HCT116 (cell line): ENCODE results near the gene IQSEC3.
"Not testable (repeated sequence)": the region's sequence is repeated elsewhere in the genome, so short reads cannot be mapped to it uniquely, and the experiment has no call there.

Experiments
- CBX3 ChIP-seq: IDR thresholded peaks from 2 replicates; pipeline ENCODE4 v1.6.1; 2012; ENCODE audit warnings: low read depth
- CEBPB ChIP-seq: IDR thresholded peaks from 2 replicates; pipeline ENCODE4 v1.6.1; 2012; ENCODE audit warnings: low read depth
- EZH2 ChIP-seq: fragments of 200-600 bp; sonication (generic); IDR thresholded peaks from 2 replicates; pipeline ENCODE4 v1.6.1; 2017; ENCODE audit warnings: antibody characterized with exemption, mixed run types
- EZH2phosphoT487 ChIP-seq: fragments of 200-600 bp; IDR thresholded peaks from 2 replicates; pipeline ENCODE4 v1.6.1; 2018; ENCODE audit warnings: antibody characterized with exemption, borderline replicate concordance
- FOSL1 ChIP-seq: IDR thresholded peaks from 2 replicates; pipeline ENCODE4 v1.6.1; 2012; ENCODE audit warnings: low read depth
- POLR2A ChIP-seq: IDR thresholded peaks from 2 replicates; pipeline ENCODE4 v1.7.0; 2011; ENCODE audit warnings: borderline replicate concordance; ENCODE audit not compliant: insufficient read depth, insufficient read length; ENCODE audit errors: extremely low read depth
- POLR2AphosphoS5 ChIP-seq: IDR thresholded peaks from 2 replicates; pipeline ENCODE4 v1.6.1; 2011; ENCODE audit warnings: mild to moderate bottlenecking, low read depth, low read length, moderate library complexity
- SIN3A ChIP-seq: IDR thresholded peaks from 2 replicates; pipeline ENCODE4 v1.6.1; 2012; ENCODE audit warnings: low read depth
- YY1 ChIP-seq: IDR thresholded peaks from 2 replicates; pipeline ENCODE4 v1.6.1; 2011; ENCODE audit warnings: low read length, low read depth, moderate library complexity, mild to moderate bottlenecking; ENCODE audit not compliant: insufficient replicate concordance; ENCODE audit errors: extremely low read depth
- TF ChIP-seq, protein P1 (sequence below), 3 experiments: fragments of 200-600 bp in 1 of 3; sonication (generic) in 1 of 3; IDR thresholded peaks in 2 of 3; conservative IDR thresholded peaks in 1 of 3; 2 replicates each; pipeline ENCODE4 v1.5.1; 2012 to 2017; ENCODE audit warnings: low read depth in 2 of 3, low read length in 2 of 3, antibody characterized with exemption in 1 of 3, borderline replicate concordance in 1 of 3, control low read depth in 1 of 3, mild to moderate bottlenecking in 1 of 3, mixed read lengths in 1 of 3, mixed run types in 1 of 3, moderate library complexity in 1 of 3; ENCODE audit not compliant: insufficient read depth in 1 of 3
- TF ChIP-seq, protein P2 (sequence below): IDR thresholded peaks from 2 replicates; pipeline ENCODE4 v1.6.1; 2012
- TF ChIP-seq, protein P3 (sequence below): IDR thresholded peaks from 2 replicates; pipeline ENCODE4 v1.6.1; 2012; ENCODE audit warnings: low read depth
- TF ChIP-seq, protein P4 (sequence below): IDR thresholded peaks from 2 replicates; pipeline ENCODE4 v1.6.1; 2011; ENCODE audit warnings: mild to moderate bottlenecking, low read length, moderate library complexity; ENCODE audit not compliant: insufficient replicate concordance; ENCODE audit errors: extremely low read depth

DNA sequence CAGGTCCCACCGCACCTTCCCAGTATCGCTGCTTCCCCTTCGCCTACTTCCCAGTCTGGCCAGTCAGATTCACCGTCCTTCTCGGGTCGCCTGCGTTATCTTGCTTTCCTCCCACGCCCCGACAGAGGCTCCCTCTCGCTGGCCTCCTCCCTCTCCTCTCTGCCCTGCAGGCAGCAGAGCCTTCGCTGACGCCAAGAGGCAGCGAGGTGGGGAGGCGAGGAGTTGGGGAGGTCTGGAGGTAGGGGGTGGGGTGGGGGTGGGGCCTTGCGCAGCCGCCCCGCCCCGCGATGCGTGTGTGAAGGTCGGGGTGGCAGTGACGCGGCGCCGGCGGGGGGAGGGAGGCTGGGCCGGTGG lies at the start of gene IQSEC3:
- TF ChIP-seq, protein P1, sequence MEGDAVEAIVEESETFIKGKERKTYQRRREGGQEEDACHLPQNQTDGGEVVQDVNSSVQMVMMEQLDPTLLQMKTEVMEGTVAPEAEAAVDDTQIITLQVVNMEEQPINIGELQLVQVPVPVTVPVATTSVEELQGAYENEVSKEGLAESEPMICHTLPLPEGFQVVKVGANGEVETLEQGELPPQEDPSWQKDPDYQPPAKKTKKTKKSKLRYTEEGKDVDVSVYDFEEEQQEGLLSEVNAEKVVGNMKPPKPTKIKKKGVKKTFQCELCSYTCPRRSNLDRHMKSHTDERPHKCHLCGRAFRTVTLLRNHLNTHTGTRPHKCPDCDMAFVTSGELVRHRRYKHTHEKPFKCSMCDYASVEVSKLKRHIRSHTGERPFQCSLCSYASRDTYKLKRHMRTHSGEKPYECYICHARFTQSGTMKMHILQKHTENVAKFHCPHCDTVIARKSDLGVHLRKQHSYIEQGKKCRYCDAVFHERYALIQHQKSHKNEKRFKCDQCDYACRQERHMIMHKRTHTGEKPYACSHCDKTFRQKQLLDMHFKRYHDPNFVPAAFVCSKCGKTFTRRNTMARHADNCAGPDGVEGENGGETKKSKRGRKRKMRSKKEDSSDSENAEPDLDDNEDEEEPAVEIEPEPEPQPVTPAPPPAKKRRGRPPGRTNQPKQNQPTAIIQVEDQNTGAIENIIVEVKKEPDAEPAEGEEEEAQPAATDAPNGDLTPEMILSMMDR (IDR thresholded peaks at IDR 0.05 in 2 of 3, conservative IDR thresholded peaks at IDR 0.05 in 1 of 3; ENCODE audit: borderline replicate concordance in 1 of 3, insufficient read depth in 1 of 3, low read depth in 2 of 3, low read length in 2 of 3) = not testable (repeated sequence)
- not testable (repeated sequence) for TF ChIP-seq SIN3A, CEBPB, POLR2A, POLR2AphosphoS5, FOSL1, EZH2phosphoT487, YY1, EZH2, CBX3
- TF ChIP-seq, protein P2, sequence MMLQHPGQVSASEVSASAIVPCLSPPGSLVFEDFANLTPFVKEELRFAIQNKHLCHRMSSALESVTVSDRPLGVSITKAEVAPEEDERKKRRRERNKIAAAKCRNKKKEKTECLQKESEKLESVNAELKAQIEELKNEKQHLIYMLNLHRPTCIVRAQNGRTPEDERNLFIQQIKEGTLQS = not testable (repeated sequence)
- TF ChIP-seq, protein P3, sequence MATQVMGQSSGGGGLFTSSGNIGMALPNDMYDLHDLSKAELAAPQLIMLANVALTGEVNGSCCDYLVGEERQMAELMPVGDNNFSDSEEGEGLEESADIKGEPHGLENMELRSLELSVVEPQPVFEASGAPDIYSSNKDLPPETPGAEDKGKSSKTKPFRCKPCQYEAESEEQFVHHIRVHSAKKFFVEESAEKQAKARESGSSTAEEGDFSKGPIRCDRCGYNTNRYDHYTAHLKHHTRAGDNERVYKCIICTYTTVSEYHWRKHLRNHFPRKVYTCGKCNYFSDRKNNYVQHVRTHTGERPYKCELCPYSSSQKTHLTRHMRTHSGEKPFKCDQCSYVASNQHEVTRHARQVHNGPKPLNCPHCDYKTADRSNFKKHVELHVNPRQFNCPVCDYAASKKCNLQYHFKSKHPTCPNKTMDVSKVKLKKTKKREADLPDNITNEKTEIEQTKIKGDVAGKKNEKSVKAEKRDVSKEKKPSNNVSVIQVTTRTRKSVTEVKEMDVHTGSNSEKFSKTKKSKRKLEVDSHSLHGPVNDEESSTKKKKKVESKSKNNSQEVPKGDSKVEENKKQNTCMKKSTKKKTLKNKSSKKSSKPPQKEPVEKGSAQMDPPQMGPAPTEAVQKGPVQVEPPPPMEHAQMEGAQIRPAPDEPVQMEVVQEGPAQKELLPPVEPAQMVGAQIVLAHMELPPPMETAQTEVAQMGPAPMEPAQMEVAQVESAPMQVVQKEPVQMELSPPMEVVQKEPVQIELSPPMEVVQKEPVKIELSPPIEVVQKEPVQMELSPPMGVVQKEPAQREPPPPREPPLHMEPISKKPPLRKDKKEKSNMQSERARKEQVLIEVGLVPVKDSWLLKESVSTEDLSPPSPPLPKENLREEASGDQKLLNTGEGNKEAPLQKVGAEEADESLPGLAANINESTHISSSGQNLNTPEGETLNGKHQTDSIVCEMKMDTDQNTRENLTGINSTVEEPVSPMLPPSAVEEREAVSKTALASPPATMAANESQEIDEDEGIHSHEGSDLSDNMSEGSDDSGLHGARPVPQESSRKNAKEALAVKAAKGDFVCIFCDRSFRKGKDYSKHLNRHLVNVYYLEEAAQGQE = not testable (repeated sequence)
- TF ChIP-seq, protein P4, sequence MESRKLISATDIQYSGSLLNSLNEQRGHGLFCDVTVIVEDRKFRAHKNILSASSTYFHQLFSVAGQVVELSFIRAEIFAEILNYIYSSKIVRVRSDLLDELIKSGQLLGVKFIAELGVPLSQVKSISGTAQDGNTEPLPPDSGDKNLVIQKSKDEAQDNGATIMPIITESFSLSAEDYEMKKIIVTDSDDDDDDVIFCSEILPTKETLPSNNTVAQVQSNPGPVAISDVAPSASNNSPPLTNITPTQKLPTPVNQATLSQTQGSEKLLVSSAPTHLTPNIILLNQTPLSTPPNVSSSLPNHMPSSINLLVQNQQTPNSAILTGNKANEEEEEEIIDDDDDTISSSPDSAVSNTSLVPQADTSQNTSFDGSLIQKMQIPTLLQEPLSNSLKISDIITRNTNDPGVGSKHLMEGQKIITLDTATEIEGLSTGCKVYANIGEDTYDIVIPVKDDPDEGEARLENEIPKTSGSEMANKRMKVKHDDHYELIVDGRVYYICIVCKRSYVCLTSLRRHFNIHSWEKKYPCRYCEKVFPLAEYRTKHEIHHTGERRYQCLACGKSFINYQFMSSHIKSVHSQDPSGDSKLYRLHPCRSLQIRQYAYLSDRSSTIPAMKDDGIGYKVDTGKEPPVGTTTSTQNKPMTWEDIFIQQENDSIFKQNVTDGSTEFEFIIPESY = not testable (repeated sequence)
